Ovary (tissue), 9 donors: ENCODE data around the gene DOCK2. TPM values are rescaled to one million over a fixed set of nuclear protein-coding genes. Genes with fewer than 3 reads are reported as not detected.
"Not testable (repeated sequence)": the region's sequence is repeated elsewhere in the genome, so short reads cannot be mapped to it uniquely, and the experiment has no call there.

Experiments
- DNase-seq, 5 donors: peaks; one replicate each; pipeline ENCODE4 v3.0.0-alpha.2; 2019 to 2020
- H3K27ac ChIP-seq, 2 donors: fragments of 200-600 bp; one replicate each; pipeline versions ENCODE4 v1.5.1 to v1.8.0; 2019 to 2022
- H3K27me3 ChIP-seq: fragments of 200-600 bp; one replicate; pipeline ENCODE4 v1.8.0; 2022
- H3K36me3 ChIP-seq: fragments of 200-600 bp; sonication (generic); one replicate; pipeline ENCODE4 v1.5.1; 2019
- H3K4me1 ChIP-seq: one replicate; pipeline ENCODE4 v1.8.1; 2013; ENCODE audit warnings: mild to moderate bottlenecking, moderate library complexity; ENCODE audit not compliant: insufficient read depth
- H3K4me3 ChIP-seq: fragments of 200-600 bp; sonication (generic); one replicate; pipeline ENCODE4 v1.5.1; 2017
- H3K9me3 ChIP-seq, 2 donors: fragments of 200-600 bp in 1 of 2; sonication (generic) in 1 of 2; one replicate each; pipeline versions ENCODE4 v1.5.1 to v1.8.1; 2013 to 2019; ENCODE audit warnings: mild to moderate bottlenecking in 1 of 2, moderate library complexity in 1 of 2
- CTCF ChIP-seq, 3 donors: fragments of 450-650 bp in 2 of 3; fragments of 200-600 bp in 1 of 3; IDR thresholded peaks; one replicate each; pipeline versions ENCODE4 v1.5.1 to v1.8.0; 2016 to 2022; ENCODE audit warnings: antibody characterized with exemption in 3 of 3, mild to moderate bottlenecking in 1 of 3
- EP300 ChIP-seq: sonication (generic); formaldehyde crosslinking; IDR thresholded peaks from one replicate; pipeline ENCODE4 v1.6.1; 2017; ENCODE audit warnings: antibody characterized with exemption
- POLR2A ChIP-seq: fragments of 450-650 bp; IDR thresholded peaks from one replicate; pipeline ENCODE4 v1.6.1; 2017; ENCODE audit warnings: antibody characterized with exemption, mild to moderate bottlenecking, moderate library complexity
- WGBS, 3 donors: extraction: QIAGEN DNeasy Blood & Tissue Kit in 1 of 3; methylation state at CpG; one replicate each; pipeline versions ENCODE4 v1.1.5 to v1.1.7; 2013 to 2017; 5-methylcytosine and 5-hydroxymethylcytosine counted together
- intact Hi-C, 4 donors: fragments of 100-400 bp; cut with DNase I; formaldehyde crosslinking; loops; one replicate each; pipeline versions ENCODE4 v1.11.0 to v1.15.1; 2022 to 2023
- polyA plus RNA-seq, 2 donors: library from polyadenylated mRNA; stranded (reverse); fragments of 200-250 nt in 1 of 2; fragments of 350-450 nt in 1 of 2; fragmentation: Illumina TruSeq in 1 of 2; extraction: RNeasy Lipid Tissue Mini Kit (QIAGEN cat#74804) in 1 of 2; gene quantifications; one replicate each; pipeline ENCODE4 v1.2.3, GENCODE V29; 2013 to 2014
- total RNA-seq, 7 donors: library from RNA; depleted of rRNA in 2 of 7; stranded (reverse); fragments of >200 nt in 2 of 7; fragmentation: NEBNext Ultra II Directional in 3 of 7; extraction: Animal tissue kit (Norgen Biotek cat#: 25700) in 3 of 7; gene quantifications; one replicate each; pipeline versions ENCODE4 v1.1.0 to v1.2.4, GENCODE V29; 2016 to 2023
- donor health status: DM: no; HTN: no; CAD: no; lungs with moderate emphysema.
- donor health status: DM: no; HTN: no; CAD: no.
- donor health status: Bipolar disorder and iron deficiency.
- donor health status: DM: yes; HTN: yes; CAD: no.
- donor health status: DM: no; HTN: no; CAD: no.
- donor health status: DM: yes; HTN: yes; CAD: no.

DOCK2 gene
- total and polyA plus RNA-seq, 9 donors = 1.3 to 10.2 (median 5.4) TPM

- Histone ChIP-seq H3K27ac (no peak overlapping the region), H3K27me3 (no peaks in the 10 kb centered on the region), H3K4me3 (no peak overlapping the region), H3K4me1 (no peaks in the 10 kb centered on the region), H3K9me3 (no peaks in the 10 kb centered on the region), H3K36me3 (no peaks in the 10 kb centered on the region)
- 72 to 90% (median 90%) methylated on average over 4 of the region's 4 CpGs for WGBS, 3 donors
- intact Hi-C loops = no loop called here
- DNase-seq = no peak
- no peak for TF ChIP-seq EP300
- TF ChIP-seq POLR2A = no peak
- TF ChIP-seq CTCF (IDR thresholded peaks at IDR 0.05) = no peak
Measured at GRCh38 chr5:169828385-169828784, 191.3 kb downstream of the DOCK2 start.

- Histone ChIP-seq H3K27ac (no peak overlapping the region), H3K36me3 (no peaks in the 10 kb centered on the region), H3K9me3 (no peaks in the 10 kb centered on the region), H3K4me1 (no peaks in the 10 kb centered on the region), H3K4me3 (no peak overlapping the region), H3K27me3 (no peaks in the 10 kb centered on the region)
- 16 to 34% (median 29%) methylated on average over 1 of the region's 1 CpG for whole genome bisulfite sequencing, 3 donors
- intact Hi-C loops = no loop called here
- no peak for TF ChIP-seq POLR2A
- TF ChIP-seq CTCF (IDR thresholded peaks at IDR 0.05) = no peak
- TF ChIP-seq EP300 = no peak
- DNase-seq = no peak
Measured at GRCh38 chr5:169831331-169831730, 194.3 kb downstream of the DOCK2 start.

GRCh38 chr5:169832304-169832703, 195.2 kb downstream of the DOCK2 start:
- H3K4me1 ChIP-seq = no peaks in the 10 kb centered on the region
- H3K4me3 ChIP-seq = no peak overlapping the region
- no peaks in the 10 kb centered on the region for H3K27me3 ChIP-seq
- 91 to 95% (median 95%) methylated on average over 3 of the region's 3 CpGs for WGBS, 3 donors
- intact Hi-C loops = no loop called here
- DNase-seq = no peak
- H3K36me3 ChIP-seq = no peaks in the 10 kb centered on the region
- no peaks in the 10 kb centered on the region for H3K9me3 ChIP-seq
- TF ChIP-seq EP300 (no peak), POLR2A (no peak), CTCF (IDR thresholded peaks at IDR 0.05) (no peak)
- H3K27ac ChIP-seq = no peak overlapping the region

GRCh38 chr5:169832845-169833244, 195.8 kb downstream of the DOCK2 start:
- no peaks in the 10 kb centered on the region for H3K4me1 ChIP-seq
- H3K27ac ChIP-seq = no peak overlapping the region
- no peak for TF ChIP-seq EP300
- TF ChIP-seq POLR2A = no peak
- TF ChIP-seq CTCF (IDR thresholded peaks at IDR 0.05) = no peak
- H3K27me3 ChIP-seq = no peaks in the 10 kb centered on the region
- intact Hi-C loops = no loop called here
- no peak overlapping the region for H3K4me3 ChIP-seq
- no peaks in the 10 kb centered on the region for H3K36me3 ChIP-seq
- no peaks in the 10 kb centered on the region for H3K9me3 ChIP-seq
- no peak for DNase-seq

- H3K27ac ChIP-seq, H3K9me3 ChIP-seq, intact Hi-C loops, H3K4me1 ChIP-seq, H3K36me3 ChIP-seq, DNase-seq, H3K4me3 ChIP-seq, H3K27me3 ChIP-seq: not testable (repeated sequence)
- WGBS, 3 donors = 95 to 100% (median 98%) methylated on average over 2 of the region's 2 CpGs
Measured at GRCh38 chr5:169833681-169834292, 196.7 kb downstream of the DOCK2 start.

- H3K36me3 ChIP-seq, H3K4me3 ChIP-seq, H3K27ac ChIP-seq, H3K9me3 ChIP-seq, H3K4me1 ChIP-seq, H3K27me3 ChIP-seq, intact Hi-C loops, DNase-seq: not testable (repeated sequence)
- WGBS, 3 donors = 82 to 93% (median 89%) methylated on average over 1 of the region's 1 CpG
Measured at GRCh38 chr5:169834540-169834939, 197.5 kb downstream of the DOCK2 start.
